ENCODE results near the gene MICU2. TPM values are rescaled to one million over a fixed set of nuclear protein-coding genes. Genes with fewer than 3 reads are reported as not detected.
"Not testable (repeated sequence)": the region's sequence is repeated elsewhere in the genome, so short reads cannot be mapped to it uniquely, and the experiment has no call there.

The MICU2 gene
- polyA plus RNA-seq, 1 donor from 2014 or later: 223 TPM

GRCh38 chr13:21594715-21595545, 9.0 kb downstream of the MICU2 start:
- Histone ChIP-seq H3K27me3 (ENCODE audit: insufficient read depth, low read depth, low read length) (no peaks in the 10 kb centered on the region), H4K20me1 (ENCODE audit: insufficient read depth) (no peaks in the 10 kb centered on the region)

GRCh38 chr13:21590665-21591456, 13.1 kb downstream of the MICU2 start:
- H4K20me1 ChIP-seq (ENCODE audit: insufficient read depth); H2AFZ ChIP-seq (ENCODE audit: low read depth, low read length); H3K27ac ChIP-seq (ENCODE audit: low read length); H3K27me3 ChIP-seq (ENCODE audit: insufficient read depth, low read depth, low read length); H3K9me2 ChIP-seq (ENCODE audit: insufficient read depth, low read length); H3K4me3 ChIP-seq (ENCODE audit: low read length); H3K36me3 ChIP-seq (ENCODE audit: insufficient read depth, low read length); H3F3A ChIP-seq (ENCODE audit: insufficient read depth, low read length, poor library complexity, severe bottlenecking); H3K9ac ChIP-seq (ENCODE audit: low read length); H3K4me2 ChIP-seq (ENCODE audit: low read length); H3K9me3 ChIP-seq (ENCODE audit: low read length): not testable (repeated sequence)
- peaks cover 27% of the 10 kb centered on the region for H3K79me2 ChIP-seq (replicated peaks; ENCODE audit: insufficient read depth, low read length)

More at GRCh38 chr13:21594715-21595545, 9.0 kb downstream of the MICU2 start:
- TF ChIP-seq CTCF (IDR thresholded peaks at IDR 0.05; ENCODE audit: poor library complexity, severe bottlenecking) (no peak), RAD21 (conservative IDR thresholded peaks at IDR 0.05) (no peak), POLR2AphosphoS5 (IDR thresholded peaks at IDR 0.05) (no peak), SMC3 (conservative IDR thresholded peaks at IDR 0.05; ENCODE audit: poor library complexity) (no peak), TAF1 (IDR thresholded peaks at IDR 0.05; ENCODE audit: low read depth) (no peak), EP300 (conservative IDR thresholded peaks at IDR 0.05; ENCODE audit: poor library complexity, severe bottlenecking) (no peak), EZH2 (IDR thresholded peaks at IDR 0.05; ENCODE audit: borderline replicate concordance, insufficient read depth, low read length, poor library complexity, severe bottlenecking) (no peak), REST (IDR thresholded peaks at IDR 0.05; ENCODE audit: borderline replicate concordance) (no peak), MXI1 (conservative IDR thresholded peaks at IDR 0.05; ENCODE audit: poor library complexity, severe bottlenecking) (no peak)
- no peaks in the 10 kb centered on the region for H3K9me2 ChIP-seq (ENCODE audit: insufficient read depth, low read length)
- H3K4me2 ChIP-seq (ENCODE audit: low read length): no peak overlapping the region
- H3K9me3 ChIP-seq (ENCODE audit: low read length): no peaks in the 10 kb centered on the region
- H3F3A ChIP-seq (ENCODE audit: insufficient read depth, low read length, poor library complexity, severe bottlenecking): no peaks in the 10 kb centered on the region
- H3K27ac ChIP-seq (ENCODE audit: low read length): no peak overlapping the region
- H3K4me3 ChIP-seq (ENCODE audit: low read length): no peak overlapping the region
- H3K36me3 ChIP-seq (ENCODE audit: insufficient read depth, low read length): no peaks in the 10 kb centered on the region
- no peak overlapping the region for H3K9ac ChIP-seq (ENCODE audit: low read length)
- H3K79me2 ChIP-seq (replicated peaks; ENCODE audit: insufficient read depth, low read length): peaks cover 47% of the 10 kb centered on the region
- H2AFZ ChIP-seq (ENCODE audit: low read depth, low read length): no peak overlapping the region

Measured in neural cell (in vitro differentiated cells).